Measurements from ENCODE around the gene ZBTB18.

Gene ZBTB18

DNA sequence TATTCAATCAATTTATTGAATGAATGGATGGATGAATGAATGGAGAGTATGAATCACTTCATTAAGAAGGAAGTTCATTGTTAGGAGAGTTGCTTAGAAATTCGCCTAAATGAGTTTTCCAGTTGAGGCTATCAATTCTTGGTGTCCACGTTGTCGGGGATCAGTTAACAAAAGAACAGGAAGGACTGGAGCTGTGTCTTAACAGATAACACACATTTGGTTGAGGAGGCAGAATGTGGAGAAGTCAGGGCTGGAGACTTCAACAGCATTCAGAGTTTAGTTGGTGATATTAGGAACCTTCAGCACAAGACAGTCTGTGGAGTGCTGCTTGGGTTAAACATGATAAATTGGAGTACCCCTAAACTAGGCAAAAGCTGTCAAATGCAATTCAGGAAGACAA is 33.7 kb downstream of the ZBTB18 start:
- Histone ChIP-seq H3K9me3 (ENCODE audit: control insufficient read depth, low read length) (no peaks in the 10 kb centered on the region), H3K27me3 (ENCODE audit: control insufficient read depth, insufficient read depth, low read length) (peaks cover 15% of the 10 kb centered on the region), H3K9ac (ENCODE audit: low read length) (no peak overlapping the region), H3K36me3 (ENCODE audit: control insufficient read depth, insufficient read depth, low read length) (no peaks in the 10 kb centered on the region), H3K4me3 (ENCODE audit: low read length) (no peak overlapping the region), H3K4me1 (ENCODE audit: control insufficient read depth, insufficient read depth, low read length) (no peaks in the 10 kb centered on the region)

DNA sequence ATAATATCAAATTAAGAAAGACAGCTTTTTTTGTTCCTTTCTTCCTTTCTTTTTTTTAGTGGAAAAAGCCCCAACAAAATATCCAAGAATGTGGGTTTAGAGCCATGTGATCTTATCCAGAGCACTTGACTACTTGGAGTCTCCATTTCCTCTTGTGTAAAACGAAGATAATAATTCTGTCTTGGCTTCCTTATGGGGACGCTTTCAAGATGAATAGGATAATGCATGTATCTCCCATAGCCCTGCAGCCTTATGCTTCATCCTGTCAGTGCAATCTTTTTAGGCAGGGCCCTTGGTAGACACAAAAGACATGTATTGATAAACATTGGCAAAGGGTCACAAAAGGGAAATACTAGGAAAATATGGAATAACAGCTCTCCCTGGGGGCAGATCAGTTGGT is 34.8 kb downstream of the ZBTB18 start:
- H3K36me3 ChIP-seq (ENCODE audit: control insufficient read depth, insufficient read depth, low read length) = no peaks in the 10 kb centered on the region
- H3K9me3 ChIP-seq (ENCODE audit: control insufficient read depth, low read length) = no peaks in the 10 kb centered on the region
- no peaks in the 10 kb centered on the region for H3K4me1 ChIP-seq (ENCODE audit: control insufficient read depth, insufficient read depth, low read length)

DNA sequence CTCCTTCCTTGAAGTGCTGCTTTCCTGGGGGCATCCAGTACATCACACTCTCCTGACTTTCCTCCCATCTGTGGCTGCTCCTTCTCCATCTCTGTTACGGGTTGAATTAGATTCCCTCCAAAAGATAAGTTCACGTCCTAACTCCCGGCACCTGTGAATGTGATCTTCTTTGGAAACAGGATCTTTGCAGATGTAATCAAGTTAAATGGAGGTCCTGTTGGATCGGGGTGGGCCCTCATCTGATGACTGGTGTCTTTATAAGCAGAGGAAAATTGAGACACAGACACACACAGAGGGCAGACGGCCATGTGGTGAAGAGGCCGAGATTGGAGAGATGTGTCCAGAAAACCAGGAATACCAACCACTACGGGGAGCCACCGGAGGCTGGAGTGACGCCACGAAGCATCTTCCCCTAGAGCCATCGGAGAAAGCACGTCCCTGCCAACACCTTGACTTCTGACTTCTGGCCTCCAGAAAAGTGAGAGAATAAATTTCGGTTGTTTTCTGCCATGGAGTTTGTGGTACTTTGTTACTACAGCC is 36.0 kb downstream of the ZBTB18 start:
- H3K27me3 ChIP-seq (ENCODE audit: control insufficient read depth, insufficient read depth, low read length) = peaks cover 9% of the 10 kb centered on the region
- H3K9me3 ChIP-seq (ENCODE audit: control insufficient read depth, low read length) = no peaks in the 10 kb centered on the region
- no peaks in the 10 kb centered on the region for H3K36me3 ChIP-seq (ENCODE audit: control insufficient read depth, insufficient read depth, low read length)
- H3K4me3 ChIP-seq (ENCODE audit: low read length) = no peak overlapping the region
- H3K4me1 ChIP-seq (ENCODE audit: control insufficient read depth, insufficient read depth, low read length) = no peaks in the 10 kb centered on the region
- no peak overlapping the region for H3K9ac ChIP-seq (ENCODE audit: low read length)

More for the DNA sequence above, 34.8 kb downstream of the ZBTB18 start:
- Histone ChIP-seq H3K4me3 (ENCODE audit: low read length) (no peak overlapping the region), H3K9ac (ENCODE audit: low read length) (no peak overlapping the region), H3K27me3 (ENCODE audit: control insufficient read depth, insufficient read depth, low read length) (peaks cover 15% of the 10 kb centered on the region)

GRCh38 chr1:244087611-244088010 is 36.5 kb downstream of the ZBTB18 start:
- H3K27me3 ChIP-seq (ENCODE audit: control insufficient read depth, insufficient read depth, low read length) = peaks cover 7% of the 10 kb centered on the region
- no peaks in the 10 kb centered on the region for H3K4me1 ChIP-seq (ENCODE audit: control insufficient read depth, insufficient read depth, low read length)
- H3K9ac ChIP-seq (ENCODE audit: low read length) = no peak overlapping the region
- H3K9me3 ChIP-seq (ENCODE audit: control insufficient read depth, low read length) = no peaks in the 10 kb centered on the region
- no peak overlapping the region for H3K4me3 ChIP-seq (ENCODE audit: low read length)
- H3K36me3 ChIP-seq (ENCODE audit: control insufficient read depth, insufficient read depth, low read length) = no peaks in the 10 kb centered on the region

- no peak overlapping the region for H3K9ac ChIP-seq (ENCODE audit: low read length)
- H3K4me3 ChIP-seq (ENCODE audit: low read length) = no peak overlapping the region
- no peaks in the 10 kb centered on the region for H3K9me3 ChIP-seq (ENCODE audit: control insufficient read depth, low read length)
- H3K4me1 ChIP-seq (ENCODE audit: control insufficient read depth, insufficient read depth, low read length) = no peaks in the 10 kb centered on the region
- H3K27me3 ChIP-seq (ENCODE audit: control insufficient read depth, insufficient read depth, low read length) = peaks cover 7% of the 10 kb centered on the region
- no peaks in the 10 kb centered on the region for H3K36me3 ChIP-seq (ENCODE audit: control insufficient read depth, insufficient read depth, low read length)
Observed at GRCh38 chr1:244088161-244088560, 37.1 kb downstream of the ZBTB18 start.

DNA sequence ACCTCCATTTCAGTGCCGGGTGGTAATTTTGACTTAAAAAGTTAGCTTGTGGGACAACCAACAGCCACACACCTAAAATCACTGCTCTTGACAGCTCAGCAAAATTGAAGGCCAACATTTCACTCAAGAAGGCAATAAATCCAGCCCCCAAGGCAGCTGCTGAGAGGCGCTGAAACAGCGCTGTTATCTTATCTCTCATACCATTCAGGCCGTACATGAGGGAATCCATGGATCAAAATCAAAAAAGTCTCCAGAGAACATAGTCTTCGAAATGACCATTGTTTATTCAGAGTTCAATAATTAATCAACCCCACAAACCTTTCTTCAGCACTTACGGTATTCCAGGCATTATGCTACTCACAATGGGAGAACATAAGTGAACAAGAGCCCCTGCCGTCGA is 38.5 kb downstream of the ZBTB18 start:
- Histone ChIP-seq H3K4me3 (ENCODE audit: low read length) (no peak overlapping the region), H3K9ac (ENCODE audit: low read length) (no peak overlapping the region), H3K9me3 (ENCODE audit: control insufficient read depth, low read length) (no peaks in the 10 kb centered on the region), H3K36me3 (ENCODE audit: control insufficient read depth, insufficient read depth, low read length) (no peaks in the 10 kb centered on the region), H3K27me3 (ENCODE audit: control insufficient read depth, insufficient read depth, low read length) (no peaks in the 10 kb centered on the region), H3K4me1 (ENCODE audit: control insufficient read depth, insufficient read depth, low read length) (no peaks in the 10 kb centered on the region)

DNA sequence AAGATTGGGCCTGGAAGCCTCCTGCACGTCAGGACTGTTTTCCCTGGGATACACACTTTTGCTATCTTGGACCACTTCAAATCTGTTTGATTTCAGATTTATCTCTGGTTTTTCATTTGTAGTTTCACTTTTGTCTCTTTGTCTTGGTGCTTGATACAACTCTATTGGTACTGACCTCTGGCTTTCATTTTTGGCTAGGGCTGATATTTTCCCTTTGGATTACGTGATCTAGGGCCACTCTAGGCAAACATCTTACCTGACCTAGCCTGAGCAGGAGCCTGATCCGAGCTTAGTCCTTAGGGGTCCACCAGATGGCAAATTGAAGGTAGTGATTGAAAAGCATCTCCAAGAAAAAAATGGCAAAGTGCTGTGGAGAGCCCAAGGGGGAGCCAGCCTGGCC is 39.6 kb downstream of the ZBTB18 start:
- Histone ChIP-seq H3K36me3 (ENCODE audit: control insufficient read depth, insufficient read depth, low read length) (no peaks in the 10 kb centered on the region), H3K4me3 (ENCODE audit: low read length) (no peak overlapping the region), H3K27me3 (ENCODE audit: control insufficient read depth, insufficient read depth, low read length) (no peaks in the 10 kb centered on the region), H3K9ac (ENCODE audit: low read length) (no peak overlapping the region), H3K9me3 (ENCODE audit: control insufficient read depth, low read length) (no peaks in the 10 kb centered on the region), H3K4me1 (ENCODE audit: control insufficient read depth, insufficient read depth, low read length) (no peaks in the 10 kb centered on the region)

DNA sequence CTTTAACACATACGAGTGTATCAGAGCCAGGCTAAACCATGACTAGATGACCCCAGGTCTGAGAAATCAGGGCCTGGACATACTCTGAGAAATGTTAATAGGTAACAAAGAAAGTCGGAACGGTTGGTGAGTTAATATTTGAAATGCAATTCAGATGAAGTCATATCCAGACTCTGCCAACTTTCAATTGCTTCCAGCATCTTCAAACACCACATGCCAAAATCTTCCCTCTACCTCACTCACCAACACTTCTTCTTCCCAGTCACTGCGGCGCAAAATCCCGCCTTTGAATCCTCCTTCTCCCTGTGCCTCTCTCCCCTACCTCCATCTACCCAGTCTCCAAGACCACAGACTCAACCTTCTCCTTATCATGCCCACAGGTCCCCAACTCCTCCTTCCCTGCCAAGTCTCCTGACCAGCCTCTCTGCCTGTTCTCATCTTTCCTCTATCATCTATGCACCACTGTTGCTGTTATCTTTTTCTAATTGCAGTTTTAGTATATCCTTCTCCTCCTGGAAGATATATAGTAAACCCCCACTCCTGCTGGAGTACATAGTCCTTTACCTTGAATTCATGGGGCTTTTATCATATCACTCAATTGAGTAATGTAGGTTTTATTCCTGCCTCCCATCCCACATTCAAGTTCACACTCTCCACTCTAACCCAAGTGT is 41.3 kb downstream of the ZBTB18 start:
- no peaks in the 10 kb centered on the region for H3K4me1 ChIP-seq (ENCODE audit: control insufficient read depth, insufficient read depth, low read length)
- H3K4me3 ChIP-seq (ENCODE audit: low read length) = no peak overlapping the region

DNA sequence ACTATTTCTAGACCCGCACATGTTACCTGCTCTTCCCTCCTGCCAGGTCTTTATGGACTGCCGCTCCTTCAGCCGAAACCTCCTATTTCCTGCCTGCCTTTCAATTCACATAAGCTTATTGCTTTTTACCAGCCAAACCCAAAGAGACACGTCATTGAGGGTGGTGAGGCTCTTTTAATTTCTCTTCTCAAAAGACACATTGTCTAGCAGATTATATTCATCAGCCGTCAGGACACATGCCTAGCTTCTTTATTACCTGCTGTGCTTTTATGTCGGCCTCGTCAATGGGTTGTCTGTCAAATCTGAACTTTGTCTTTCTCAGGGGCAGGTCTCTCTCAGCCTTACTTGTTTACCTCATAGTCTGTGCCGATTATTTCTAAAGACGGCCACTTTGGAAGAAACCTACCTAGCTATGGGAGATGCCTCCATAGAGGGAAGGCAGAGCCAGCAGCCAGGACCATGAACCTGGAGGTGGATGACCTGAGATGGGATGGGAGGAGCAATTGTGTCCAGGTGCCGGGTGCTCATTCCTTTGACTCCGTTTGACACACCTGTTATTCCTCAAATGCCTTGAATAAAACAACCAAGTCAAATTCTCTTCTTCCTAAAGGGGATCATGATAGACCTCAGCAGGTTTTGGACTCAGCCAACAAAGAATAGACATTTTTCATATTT is 42.0 kb downstream of the ZBTB18 start:
- Histone ChIP-seq H3K9ac (ENCODE audit: low read length) (no peak overlapping the region), H3K4me1 (ENCODE audit: control insufficient read depth, insufficient read depth, low read length) (no peaks in the 10 kb centered on the region), H3K9me3 (ENCODE audit: control insufficient read depth, low read length) (no peaks in the 10 kb centered on the region), H3K36me3 (ENCODE audit: control insufficient read depth, insufficient read depth, low read length) (no peaks in the 10 kb centered on the region), H3K4me3 (ENCODE audit: low read length) (no peak overlapping the region), H3K27me3 (ENCODE audit: control insufficient read depth, insufficient read depth, low read length) (no peaks in the 10 kb centered on the region)

More for the DNA sequence above, 41.3 kb downstream of the ZBTB18 start:
- no peak overlapping the region for H3K9ac ChIP-seq (ENCODE audit: low read length)
- no peaks in the 10 kb centered on the region for H3K27me3 ChIP-seq (ENCODE audit: control insufficient read depth, insufficient read depth, low read length)
- H3K9me3 ChIP-seq (ENCODE audit: control insufficient read depth, low read length) = no peaks in the 10 kb centered on the region
- no peaks in the 10 kb centered on the region for H3K36me3 ChIP-seq (ENCODE audit: control insufficient read depth, insufficient read depth, low read length)

GRCh38 chr1:244094880-244095528 is 43.9 kb downstream of the ZBTB18 start:
- H3K4me3 ChIP-seq (ENCODE audit: low read length) = no peak overlapping the region
- H3K4me1 ChIP-seq (ENCODE audit: control insufficient read depth, insufficient read depth, low read length) = no peaks in the 10 kb centered on the region
- no peaks in the 10 kb centered on the region for H3K9me3 ChIP-seq (ENCODE audit: control insufficient read depth, low read length)
- H3K27me3 ChIP-seq (ENCODE audit: control insufficient read depth, insufficient read depth, low read length) = no peaks in the 10 kb centered on the region
- no peak overlapping the region for H3K9ac ChIP-seq (ENCODE audit: low read length)
- H3K36me3 ChIP-seq (ENCODE audit: control insufficient read depth, insufficient read depth, low read length) = no peaks in the 10 kb centered on the region

DNA sequence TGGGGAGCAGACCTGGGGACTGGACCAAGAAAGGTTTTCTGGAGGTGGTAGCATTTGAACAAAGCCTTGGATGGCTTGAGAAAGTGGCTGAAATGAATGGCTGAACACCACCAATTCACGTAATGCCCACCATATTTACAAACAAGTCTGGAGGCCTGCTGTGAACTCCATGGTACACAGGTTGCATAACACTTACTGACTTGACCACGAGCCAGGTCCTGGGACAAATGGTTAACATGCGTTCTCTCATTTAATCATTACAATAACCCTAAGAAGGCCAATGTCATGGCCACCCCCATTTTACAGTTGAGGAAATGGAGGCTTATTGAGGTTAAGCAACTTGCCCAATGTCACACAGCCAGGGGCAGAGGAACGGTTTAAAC is 44.4 kb downstream of the ZBTB18 start:
- H3K27me3 ChIP-seq (ENCODE audit: control insufficient read depth, insufficient read depth, low read length) = no peaks in the 10 kb centered on the region
- H3K4me1 ChIP-seq (ENCODE audit: control insufficient read depth, insufficient read depth, low read length) = no peaks in the 10 kb centered on the region
- no peak overlapping the region for H3K4me3 ChIP-seq (ENCODE audit: low read length)

GRCh38 chr1:244096066-244096610 is 45.1 kb downstream of the ZBTB18 start:
- Histone ChIP-seq H3K9me3 (ENCODE audit: control insufficient read depth, low read length) (no peaks in the 10 kb centered on the region), H3K27me3 (ENCODE audit: control insufficient read depth, insufficient read depth, low read length) (no peaks in the 10 kb centered on the region), H3K4me1 (ENCODE audit: control insufficient read depth, insufficient read depth, low read length) (no peaks in the 10 kb centered on the region), H3K9ac (ENCODE audit: low read length) (no peak overlapping the region), H3K36me3 (ENCODE audit: control insufficient read depth, insufficient read depth, low read length) (no peaks in the 10 kb centered on the region), H3K4me3 (ENCODE audit: low read length) (no peak overlapping the region)

More for the DNA sequence above, 44.4 kb downstream of the ZBTB18 start:
- H3K9me3 ChIP-seq (ENCODE audit: control insufficient read depth, low read length) = no peaks in the 10 kb centered on the region
- no peaks in the 10 kb centered on the region for H3K36me3 ChIP-seq (ENCODE audit: control insufficient read depth, insufficient read depth, low read length)
- H3K9ac ChIP-seq (ENCODE audit: low read length) = no peak overlapping the region
